GM19372 (cell line): ENCODE results near the gene CPEB4.
A peak's percentile ranks its signal among the peaks of the same experiment; 100 is the strongest.

Experiments
- ATAC-seq: cut with Tn5 transposase; IDR thresholded peaks from one replicate; pipeline ENCODE4 v1.9.1; 2021; ENCODE audit warnings: mild to moderate bottlenecking, low read depth, moderate library complexity; ENCODE audit not compliant: unreplicated experiment

Gene CPEB4

DNA sequence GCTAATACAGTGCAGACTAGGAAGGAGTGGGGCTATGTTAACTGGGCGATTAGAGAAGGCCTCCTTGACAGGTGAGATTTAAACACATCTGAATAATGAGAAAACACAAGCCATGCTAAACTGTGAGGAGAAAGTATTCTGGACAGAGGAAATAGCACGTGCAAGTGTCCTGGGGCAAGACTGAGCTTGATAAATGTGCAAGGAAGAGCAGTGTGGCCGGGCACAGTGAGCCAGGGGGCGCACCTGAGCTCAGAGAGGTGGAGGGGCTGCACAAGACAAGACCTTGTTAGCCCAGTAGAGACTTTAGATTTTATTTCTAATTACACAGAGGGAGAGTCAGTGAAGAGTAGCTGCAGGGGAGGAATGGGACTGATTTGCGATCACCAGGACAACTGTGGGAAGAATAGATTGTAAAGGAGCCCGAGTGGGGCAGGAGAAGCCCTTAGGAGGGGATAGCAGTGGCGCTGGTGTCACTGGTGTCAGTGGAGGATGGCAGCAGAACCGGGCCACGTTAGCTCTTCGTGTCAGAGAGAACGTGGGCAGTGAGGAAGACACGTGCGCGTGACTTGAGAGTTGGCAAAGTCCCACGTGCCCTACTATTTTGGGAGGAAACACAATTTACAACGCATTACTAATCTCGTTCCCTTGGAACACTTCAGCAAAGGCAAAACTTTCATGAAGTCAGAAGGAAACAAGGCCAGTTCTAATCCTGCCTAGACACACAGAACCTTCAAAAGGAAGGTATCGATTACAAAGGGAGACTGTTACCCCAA is 82.9 kb downstream of the CPEB4 start:
- ATAC-seq = no peak

DNA sequence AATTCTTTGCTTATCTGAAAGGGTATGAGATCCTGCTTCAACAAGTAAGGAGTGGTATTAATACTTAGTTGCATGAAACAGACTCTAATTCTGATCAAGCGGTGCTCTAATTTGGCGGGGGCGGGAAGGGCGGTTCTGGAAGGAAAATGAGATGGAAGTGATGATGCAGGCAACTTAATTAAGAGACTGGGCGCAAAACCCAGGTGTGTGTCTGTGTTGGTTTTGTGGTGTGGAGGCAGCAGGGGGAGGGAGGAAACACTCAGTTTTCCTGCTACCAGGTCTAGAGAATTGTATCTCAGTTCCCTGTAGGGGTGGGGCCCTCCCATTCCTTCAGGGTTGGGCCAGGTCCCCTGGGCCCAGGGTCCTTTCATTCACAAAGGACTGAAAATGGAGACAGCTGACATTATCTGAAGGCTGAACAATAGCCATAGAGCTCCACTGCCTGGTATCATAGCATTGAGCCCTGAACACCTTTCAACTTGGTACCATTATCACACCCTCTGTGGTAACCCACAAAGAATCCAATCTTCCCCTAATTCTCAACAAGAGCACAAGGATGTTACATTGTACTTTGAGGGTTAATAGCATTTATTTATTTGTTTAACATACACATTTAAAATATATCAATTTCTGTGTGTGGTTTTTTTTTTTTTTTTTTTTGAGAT is 83.7 kb downstream of the CPEB4 start:
- no peak for ATAC-seq

DNA sequence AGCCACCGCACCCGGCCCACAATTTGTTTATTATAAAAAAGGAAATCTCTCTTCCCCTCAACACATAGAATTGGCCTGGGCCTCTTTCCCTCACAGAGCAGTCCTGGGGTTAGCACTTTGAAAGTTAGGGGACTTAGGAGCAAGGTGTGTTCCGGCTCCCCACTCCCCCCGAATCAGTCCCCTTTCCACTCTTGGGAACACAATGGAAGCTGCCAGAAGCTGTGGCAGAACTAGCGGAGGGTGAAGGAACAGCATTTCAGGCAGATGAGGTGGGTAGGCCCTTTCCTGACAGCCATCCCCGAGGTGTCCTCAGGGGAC is 84.4 kb downstream of the CPEB4 start:
- ATAC-seq = no peak

DNA sequence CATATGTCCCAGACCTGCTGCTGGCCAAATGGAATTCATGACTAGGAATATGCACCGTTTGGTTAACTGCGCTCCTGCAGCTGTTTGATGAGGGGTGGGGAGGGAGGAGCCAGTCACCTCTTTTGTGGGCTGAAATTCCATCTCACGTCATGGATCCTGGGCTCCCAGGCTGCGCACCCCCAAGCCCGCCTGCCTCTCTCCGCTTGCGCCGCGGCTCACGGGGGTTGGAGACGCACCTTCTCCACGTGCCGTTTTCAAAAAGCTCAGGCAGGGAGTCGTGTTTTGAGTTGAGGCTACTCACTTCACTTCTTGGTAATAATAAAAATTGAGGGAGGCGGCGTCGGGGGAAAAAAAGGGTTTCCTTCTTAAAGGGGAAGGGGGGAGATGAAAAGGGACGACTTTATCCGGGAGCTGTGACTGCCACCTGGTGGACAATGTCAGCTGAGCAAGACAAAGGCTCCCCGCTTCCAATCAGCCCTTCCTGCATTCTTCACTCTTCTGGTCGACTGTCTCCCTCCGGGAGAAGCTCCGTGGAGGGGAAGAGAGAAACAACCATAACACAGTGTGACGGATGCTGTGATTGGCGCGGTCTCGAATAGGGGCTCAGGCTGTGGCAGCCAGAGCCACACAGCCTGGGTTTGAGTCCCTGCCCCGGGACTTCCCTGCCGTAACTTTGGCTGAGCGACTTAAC is 84.9 kb downstream of the CPEB4 start:
- peak; percentile 79 for ATAC-seq

DNA sequence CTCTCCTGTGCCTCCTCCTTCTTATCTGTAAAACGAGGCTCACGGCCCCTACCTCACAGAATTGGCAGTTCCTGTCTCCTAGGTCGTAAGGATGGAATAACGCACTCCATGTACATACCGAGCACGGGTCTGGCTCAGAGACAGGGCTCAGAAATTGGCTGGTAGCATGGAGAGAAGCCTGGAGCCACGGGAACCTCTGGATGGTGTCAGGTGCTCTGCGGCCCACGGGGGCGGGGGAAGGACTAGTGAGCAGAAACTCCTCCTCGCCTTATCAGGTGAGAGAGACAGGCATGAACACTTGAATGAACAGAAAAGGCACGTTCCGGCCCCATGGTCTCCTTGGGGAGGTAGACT is 85.4 kb downstream of the CPEB4 start:
- ATAC-seq = peak; percentile 26

DNA sequence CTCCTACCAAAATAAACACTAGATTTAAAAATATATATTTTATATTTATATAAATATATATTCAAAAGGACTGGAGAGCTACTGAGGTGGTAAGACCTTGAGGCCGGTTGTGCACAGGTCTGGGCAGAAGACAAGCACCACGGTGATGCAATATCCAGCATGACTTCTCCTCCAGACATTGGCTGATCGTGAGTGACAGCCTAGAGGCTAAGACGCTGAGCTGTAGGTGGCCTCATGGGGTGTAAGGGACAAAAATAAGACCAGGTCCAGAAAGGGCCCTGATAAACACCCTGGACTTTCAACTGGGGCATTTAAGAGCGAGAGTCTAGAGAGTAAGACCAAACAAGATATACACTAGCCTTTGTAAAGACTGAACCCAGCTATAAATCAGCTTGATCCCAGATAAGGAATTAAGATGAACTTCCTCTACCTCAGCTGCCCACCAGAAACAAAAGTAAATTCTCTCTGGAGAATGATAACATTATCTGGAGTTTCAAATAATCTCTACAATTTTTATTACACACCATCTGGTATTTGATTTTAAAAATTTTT is 86.6 kb downstream of the CPEB4 start:
- ATAC-seq = no peak

DNA sequence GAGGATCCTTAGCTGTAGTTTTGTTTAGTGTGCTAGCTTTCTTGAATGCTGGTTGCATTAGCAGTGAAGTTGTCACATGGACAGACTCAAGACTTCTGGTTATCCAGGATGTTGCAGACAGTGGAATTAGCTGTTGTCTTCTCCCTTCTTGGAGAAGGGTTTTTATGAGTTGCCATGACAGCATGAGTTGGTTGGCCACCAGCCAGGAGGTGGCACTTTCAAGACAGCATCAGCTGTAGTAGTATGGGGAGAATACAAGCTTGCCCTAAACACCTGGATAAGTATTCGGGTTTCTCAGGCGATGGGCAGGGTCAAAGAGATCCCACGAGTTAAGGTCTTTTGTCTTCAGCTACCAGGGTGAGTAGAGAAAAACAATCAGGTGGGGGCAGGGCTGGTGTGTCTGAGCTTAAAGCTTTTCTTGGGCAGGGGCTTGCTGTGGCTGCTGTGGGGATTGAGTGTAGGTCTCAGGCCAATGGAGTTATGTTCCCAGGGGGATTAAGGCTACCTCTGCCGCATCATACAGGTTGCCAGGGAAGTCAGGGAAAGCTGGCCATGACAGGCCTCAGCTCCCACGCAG is 93.1 kb downstream of the CPEB4 start:
- ATAC-seq = no peak

DNA sequence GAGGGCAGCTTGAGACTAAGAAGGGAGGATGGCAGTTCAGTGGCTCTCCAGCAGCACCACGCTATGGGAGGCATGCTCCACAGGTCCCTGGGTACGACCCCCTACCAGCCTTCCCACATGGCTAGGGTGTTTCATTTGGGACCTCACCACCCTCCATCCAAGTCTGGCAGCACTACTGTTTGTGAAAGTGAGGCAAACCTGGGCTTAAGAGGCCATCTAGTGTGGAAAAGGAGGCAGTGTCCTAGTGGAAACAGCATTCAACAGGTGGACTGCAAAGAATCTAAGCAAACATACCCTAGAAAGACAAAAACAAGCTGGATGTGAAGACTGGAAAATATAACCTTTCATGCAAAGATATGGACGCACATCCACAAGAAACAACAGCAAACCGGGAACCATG is 96.1 kb downstream of the CPEB4 start:
- no peak for ATAC-seq

DNA sequence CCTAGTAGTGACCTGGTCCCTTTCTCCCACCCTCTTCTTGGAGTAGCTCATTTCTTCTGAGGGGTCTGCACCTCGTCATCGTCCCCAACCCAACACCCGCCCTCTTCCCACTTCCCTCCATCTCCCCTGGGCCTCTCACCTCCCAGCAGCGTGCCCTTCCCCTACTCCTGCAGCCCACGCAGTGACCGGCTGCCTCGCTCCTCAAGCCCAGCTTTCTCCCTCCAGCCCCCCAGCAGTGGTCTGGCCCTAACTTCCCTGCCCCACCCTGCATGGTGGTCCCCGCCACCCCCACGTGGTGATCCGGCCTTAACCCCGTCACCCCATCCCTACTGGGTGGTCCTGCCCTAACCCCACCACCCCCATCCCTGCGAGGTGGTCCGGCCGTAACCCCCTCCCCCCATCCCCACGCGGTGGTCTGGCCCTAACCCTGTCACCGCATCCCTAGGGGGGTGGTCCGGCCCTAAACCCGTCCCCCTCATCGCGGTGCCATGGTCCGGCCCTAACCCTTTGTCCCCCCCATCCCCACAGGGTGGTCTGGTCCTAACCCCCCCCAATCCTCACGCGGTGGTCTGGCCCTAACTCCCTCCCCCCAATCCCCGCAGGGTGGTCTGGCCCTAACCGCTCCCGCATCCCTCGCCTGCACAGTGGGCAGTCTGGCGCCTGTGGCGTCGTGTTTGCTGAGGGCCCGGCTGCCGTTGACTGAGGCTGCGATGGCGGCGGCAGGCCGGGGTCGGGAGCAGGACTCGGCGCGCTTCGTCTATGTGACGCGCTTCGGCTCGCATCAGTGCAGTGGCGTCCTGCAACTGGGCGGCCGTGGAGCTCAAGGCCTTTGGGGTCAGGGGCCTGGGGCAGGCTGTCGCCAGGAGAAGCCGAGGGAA is 100.6 kb downstream of the CPEB4 start, which contains the start of gene C5orf47:
Gene C5orf47 (plus strand): TSS at position 617 of the 878 bp plus-strand sequence. CDS start 94 bp downstream, at position 711.
- no peak for ATAC-seq

DNA sequence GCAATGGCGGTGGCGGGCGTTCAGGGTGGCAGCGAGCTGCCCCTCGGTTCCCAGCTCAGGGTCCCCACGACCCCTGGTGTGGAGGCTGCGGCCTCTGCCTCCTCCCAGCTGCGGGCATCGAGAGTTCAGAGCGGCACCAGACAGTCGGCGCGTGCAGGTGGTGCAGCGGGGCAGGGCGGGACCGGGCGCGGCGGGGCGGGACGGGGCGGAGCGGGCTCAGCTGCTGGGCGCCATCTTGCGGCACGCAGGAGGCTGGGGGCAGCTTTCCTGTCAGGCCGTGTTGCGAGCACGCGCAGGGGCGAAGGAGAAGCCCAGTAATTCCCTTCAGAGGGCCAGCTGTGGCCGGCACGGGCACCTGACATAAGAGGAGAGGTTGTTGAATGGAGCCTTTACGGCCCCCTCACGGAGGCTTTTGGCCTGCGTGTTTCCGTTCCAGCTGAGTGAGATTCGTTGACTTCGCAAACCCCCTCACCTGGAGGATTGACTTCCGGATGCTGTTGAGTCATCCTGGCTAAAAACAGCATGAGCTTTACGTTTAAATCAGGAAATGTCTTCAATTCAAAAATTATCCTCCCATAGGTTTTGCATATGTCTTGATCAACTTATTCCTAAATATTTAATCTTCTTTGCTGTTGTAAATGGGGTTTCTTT is 101.4 kb downstream of the CPEB4 start:
- no peak for ATAC-seq

DNA sequence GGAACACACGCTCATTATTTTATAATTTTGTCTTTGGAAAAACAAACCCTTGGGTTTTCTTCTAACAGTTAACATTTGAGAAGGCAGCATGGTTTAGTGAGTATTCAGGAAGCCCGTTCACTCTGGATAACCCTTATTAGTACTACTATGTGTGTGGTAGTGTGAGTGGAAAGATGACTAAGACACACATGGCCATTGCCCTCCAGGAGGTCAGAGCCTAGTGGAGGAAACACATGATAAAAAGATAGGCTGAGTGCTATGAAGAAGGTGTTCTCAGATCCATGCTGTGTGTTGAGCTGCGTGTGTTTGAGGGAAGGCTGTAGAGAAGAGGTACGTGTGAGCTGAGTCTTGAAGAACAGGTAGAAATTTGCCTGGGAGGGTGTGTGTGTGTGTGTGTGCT is 109.2 kb downstream of the CPEB4 start:
- no peak for ATAC-seq

DNA sequence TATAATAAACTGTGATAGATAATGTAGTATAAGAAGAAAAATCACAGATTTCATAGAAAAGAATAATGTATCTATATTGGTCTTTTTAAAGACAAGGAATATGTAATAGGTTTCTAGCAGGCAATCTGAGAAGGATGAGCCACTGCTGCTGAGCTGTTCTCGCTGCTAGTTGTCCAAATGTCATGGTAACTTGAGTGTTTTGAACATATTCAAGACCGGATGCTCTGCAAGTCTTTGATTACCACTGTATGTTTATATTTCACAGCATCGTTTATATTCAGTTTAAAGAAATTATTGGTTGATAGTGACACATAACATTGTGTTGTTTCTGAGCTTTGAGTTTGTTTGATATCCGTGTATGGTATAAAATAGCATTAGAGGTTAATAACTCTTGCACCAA is 110.4 kb downstream of the CPEB4 start:
- no peak for ATAC-seq

DNA sequence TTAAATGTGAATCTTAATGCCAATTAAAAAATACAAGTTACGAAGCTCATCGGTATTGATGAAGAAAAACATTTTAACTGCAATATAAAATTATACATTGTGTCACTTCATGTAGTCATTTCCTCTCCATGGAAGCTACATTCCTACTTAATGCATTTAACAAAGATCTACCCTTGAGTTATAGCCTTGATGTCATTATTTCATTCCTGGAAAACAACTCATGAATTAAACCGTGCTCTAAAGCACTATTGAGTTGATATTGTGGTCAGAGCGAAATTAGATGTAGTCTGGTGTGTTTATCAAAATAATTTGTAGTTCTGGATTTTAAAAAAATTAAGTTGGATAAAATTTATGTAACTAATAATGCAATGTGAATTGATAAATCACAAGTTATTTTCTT is 111.9 kb downstream of the CPEB4 start:
- no peak for ATAC-seq

DNA sequence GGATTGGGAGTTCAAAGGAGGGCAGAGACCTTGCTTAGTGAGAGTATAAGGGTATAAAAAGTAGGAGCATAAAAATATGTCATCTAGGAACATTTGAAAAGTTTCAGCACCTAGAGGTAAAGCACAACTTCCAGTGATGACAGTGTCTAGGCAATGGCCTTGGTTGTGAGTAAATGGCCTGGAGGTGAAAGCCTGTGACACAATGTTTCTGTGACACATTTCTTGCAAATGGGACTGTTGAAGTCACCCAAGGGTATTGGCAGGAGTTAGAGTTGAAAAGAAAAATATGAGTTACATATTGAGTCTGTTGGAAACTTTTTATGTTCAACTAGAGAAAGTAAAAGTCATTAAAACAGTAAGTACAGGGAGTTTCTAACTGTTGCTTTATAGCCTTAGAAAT is 115.6 kb downstream of the CPEB4 start:
- ATAC-seq = no peak

DNA sequence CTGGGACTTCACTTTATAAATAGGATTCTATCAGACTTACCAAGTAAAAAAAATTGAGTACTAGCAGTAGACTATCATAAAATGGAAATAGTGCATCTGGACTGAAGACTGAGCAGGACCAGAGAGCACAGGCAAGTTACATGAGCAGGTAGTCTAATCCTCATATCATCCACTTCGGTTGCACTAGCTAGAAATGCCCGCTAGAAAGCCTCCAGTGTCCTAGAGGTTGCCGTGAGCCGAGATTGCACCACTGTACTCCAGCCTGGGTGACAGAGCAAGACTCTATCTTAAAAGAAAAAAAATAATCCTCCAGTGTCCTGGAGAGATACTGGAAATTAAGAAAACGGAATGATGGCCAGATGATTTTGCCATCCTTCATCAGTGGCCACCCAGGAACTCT is 120.8 kb downstream of the CPEB4 start:
- ATAC-seq = no peak

DNA sequence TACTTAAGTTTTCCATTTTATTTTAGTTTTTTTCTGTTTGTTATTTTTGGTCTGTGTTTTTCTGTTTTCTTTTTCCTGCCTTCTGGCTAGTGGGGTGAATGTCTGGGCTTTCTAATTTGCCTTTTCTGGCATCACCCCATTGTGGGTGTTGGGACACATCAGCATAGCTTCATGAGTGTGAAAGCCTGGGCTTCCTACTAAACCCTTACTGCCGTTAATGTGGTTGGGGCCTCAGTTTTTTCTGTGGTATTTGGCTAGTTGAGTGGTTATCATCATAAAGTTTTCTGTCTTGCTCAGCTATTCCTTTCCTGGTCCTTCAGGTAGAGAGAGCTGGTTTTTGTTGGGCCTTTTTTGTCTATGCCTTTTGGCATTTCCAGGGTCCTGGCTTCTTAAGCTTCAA is 122.2 kb downstream of the CPEB4 start:
- ATAC-seq = no peak

DNA sequence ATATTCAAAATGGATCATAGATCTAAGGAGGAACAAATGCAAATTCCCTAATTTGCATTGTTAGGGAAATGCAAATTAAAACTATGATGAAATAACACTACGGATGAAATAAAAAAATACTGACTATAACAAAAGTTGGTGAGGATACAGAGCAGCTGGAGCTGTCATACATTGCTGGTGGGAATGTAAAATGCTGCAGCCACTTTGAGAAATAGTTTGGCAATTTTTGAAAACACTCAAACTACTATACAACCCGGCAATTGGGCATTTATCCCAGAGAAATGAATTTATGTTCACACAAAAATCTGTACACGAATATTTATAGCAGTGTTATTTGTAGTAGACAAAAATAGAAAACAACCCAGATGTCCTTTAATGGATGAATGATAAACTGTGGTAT is 123.3 kb downstream of the CPEB4 start:
- ATAC-seq = no peak
